Testis (tissue), 2 donors: ENCODE measurements around the gene SEPTIN14.
"Not testable (repeated sequence)": the region's sequence is repeated elsewhere in the genome, so short reads cannot be mapped to it uniquely, and the experiment has no call there.

Experiments
- CTCF ChIP-seq, 3 experiments: fragments of 450-650 bp in 2 of 3; fragments of 200-600 bp in 1 of 3; sonication (generic) in 1 of 3; IDR thresholded peaks; one replicate each; pipeline ENCODE4 v1.5.1; 2016 to 2019; ENCODE audit warnings: antibody characterized with exemption in 3 of 3, mild to moderate bottlenecking in 2 of 3, moderate library complexity in 1 of 3
- POLR2A ChIP-seq: fragments of 450-650 bp; IDR thresholded peaks from one replicate; pipeline ENCODE4 v1.6.1; 2017; ENCODE audit warnings: antibody characterized with exemption, mild to moderate bottlenecking, moderate library complexity

GRCh38 chr7:55797260-55797659 is 65.3 kb downstream of the SEPTIN14 start:
- TF ChIP-seq CTCF (IDR thresholded peaks at IDR 0.05); POLR2A: not testable (repeated sequence)
